ENCODE data around the gene EXOG.

DNA sequence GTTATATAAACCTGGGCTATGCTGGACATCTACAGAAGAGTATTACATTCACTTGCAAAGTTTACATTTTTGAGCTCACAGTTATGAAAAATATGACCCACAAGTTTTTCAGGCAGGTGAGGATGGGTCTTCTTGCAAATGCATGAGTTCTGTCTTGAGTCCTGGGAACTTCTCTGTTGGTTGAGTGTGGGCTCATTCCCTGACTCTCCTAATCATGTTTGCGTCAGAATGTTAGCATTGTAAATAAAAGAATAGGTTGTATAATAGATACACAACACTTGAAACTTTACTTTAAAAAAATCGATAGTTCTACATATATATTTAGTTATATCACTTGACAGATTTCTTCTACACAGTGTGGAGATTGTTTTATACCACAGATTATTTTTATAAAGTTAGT lies 7.2 kb upstream of the EXOG start:
- no peak for TF ChIP-seq POLR2A (IDR thresholded peaks at IDR 0.05; ENCODE audit: low read depth)
- TF ChIP-seq, protein P1, sequence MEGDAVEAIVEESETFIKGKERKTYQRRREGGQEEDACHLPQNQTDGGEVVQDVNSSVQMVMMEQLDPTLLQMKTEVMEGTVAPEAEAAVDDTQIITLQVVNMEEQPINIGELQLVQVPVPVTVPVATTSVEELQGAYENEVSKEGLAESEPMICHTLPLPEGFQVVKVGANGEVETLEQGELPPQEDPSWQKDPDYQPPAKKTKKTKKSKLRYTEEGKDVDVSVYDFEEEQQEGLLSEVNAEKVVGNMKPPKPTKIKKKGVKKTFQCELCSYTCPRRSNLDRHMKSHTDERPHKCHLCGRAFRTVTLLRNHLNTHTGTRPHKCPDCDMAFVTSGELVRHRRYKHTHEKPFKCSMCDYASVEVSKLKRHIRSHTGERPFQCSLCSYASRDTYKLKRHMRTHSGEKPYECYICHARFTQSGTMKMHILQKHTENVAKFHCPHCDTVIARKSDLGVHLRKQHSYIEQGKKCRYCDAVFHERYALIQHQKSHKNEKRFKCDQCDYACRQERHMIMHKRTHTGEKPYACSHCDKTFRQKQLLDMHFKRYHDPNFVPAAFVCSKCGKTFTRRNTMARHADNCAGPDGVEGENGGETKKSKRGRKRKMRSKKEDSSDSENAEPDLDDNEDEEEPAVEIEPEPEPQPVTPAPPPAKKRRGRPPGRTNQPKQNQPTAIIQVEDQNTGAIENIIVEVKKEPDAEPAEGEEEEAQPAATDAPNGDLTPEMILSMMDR (IDR thresholded peaks at IDR 0.05): no peak
- TF ChIP-seq POLR2AphosphoS5 (IDR thresholded peaks at IDR 0.05): no peak
